A673 (cell line): Measurements from ENCODE around the gene PMIS2. TPM values are rescaled to one million over a fixed set of nuclear protein-coding genes. Genes with fewer than 3 reads are reported as not detected.
A peak's percentile ranks its signal among the peaks of the same experiment; 100 is the strongest.

Experiments used
- BruUV-seq: library from RNA; stranded (reverse); fragments of 400-500 nt; replicated peaks from 2 replicates; lab custom pipeline; 2021; lab: Mats Ljungman, UMichigan
- CTCF ChIA-PET: fragments of 300-600 bp; sonication (Branson Sonifier 250); formaldehyde crosslinking; loops from one replicate; lab custom pipeline; 2022; ENCODE audit warnings: antibody characterized with exemption; lab: Charles Lee
- POLR2A ChIA-PET: fragments of 300-600 bp; sonication (Branson Sonifier 250); formaldehyde crosslinking; loops from one replicate; lab custom pipeline; 2022; ENCODE audit warnings: antibody characterized with exemption; ENCODE audit not compliant: low non-redundant PET; lab: Charles Lee
- DNase-seq: peaks from one replicate; pipeline ENCODE4 v3.0.0-alpha.2; 2015; ENCODE audit warnings: low spot score
- H3K27ac ChIP-seq: fragments of 200-600 bp; sonication (generic); 2 replicates; pipeline ENCODE4 v1.5.1; 2016; ENCODE audit warnings: mixed run types, low read depth, mild to moderate bottlenecking, mixed read lengths, antibody characterized with exemption, low read length; ENCODE audit not compliant: poor library complexity, severe bottlenecking
- H3K27me3 ChIP-seq: fragments of 200-600 bp; sonication (generic); replicated peaks from 2 replicates; pipeline ENCODE4 v1.6.1; 2017; ENCODE audit warnings: mixed run types, low read depth, mild to moderate bottlenecking, mixed read lengths, antibody characterized with exemption, low read length; ENCODE audit not compliant: insufficient read depth, poor library complexity
- H3K36me3 ChIP-seq: fragments of 200-600 bp; sonication (generic); 2 replicates; pipeline ENCODE4 v1.6.1; 2016; ENCODE audit warnings: mixed run types, mild to moderate bottlenecking, mixed read lengths, antibody characterized with exemption, low read length; ENCODE audit not compliant: insufficient read depth, poor library complexity, severe bottlenecking
- H3K4me1 ChIP-seq: fragments of 200-600 bp; sonication (generic); 2 replicates; pipeline ENCODE4 v1.6.1; 2017; ENCODE audit warnings: mixed run types, mild to moderate bottlenecking, mixed read lengths, antibody characterized with exemption, low read length; ENCODE audit not compliant: insufficient read depth, poor library complexity, severe bottlenecking
- H3K4me3 ChIP-seq: fragments of 200-600 bp; sonication (generic); 2 replicates; pipeline ENCODE4 v1.5.1; 2016; ENCODE audit warnings: low read depth, mixed run types, mild to moderate bottlenecking, mixed read lengths, low read length; ENCODE audit not compliant: poor library complexity, severe bottlenecking
- H3K9me3 ChIP-seq: fragments of 200-600 bp; sonication (generic); 2 replicates; pipeline ENCODE4 v1.6.1; 2016; ENCODE audit warnings: mixed run types, low read depth, mild to moderate bottlenecking, mixed read lengths, antibody characterized with exemption, low read length; ENCODE audit not compliant: poor library complexity, severe bottlenecking
- EZH2 ChIP-seq: fragments of 200-600 bp; sonication (generic); IDR thresholded peaks from 2 replicates; pipeline ENCODE4 v1.6.1; 2017; ENCODE audit warnings: borderline replicate concordance, low read depth, mild to moderate bottlenecking, mixed read lengths, antibody characterized with exemption, low read length; ENCODE audit not compliant: poor library complexity, severe bottlenecking
- intact Hi-C: fragments of 100-400 bp; cut with micrococcal nuclease; formaldehyde crosslinking; loops from one replicate; pipeline ENCODE4 v1.10.0; 2022; ENCODE audit not compliant: unreplicated experiment
- total RNA-seq: library from RNA; stranded (reverse); gene quantifications from 2 replicates; pipeline ENCODE4 v1.2.3, GENCODE V29; 2021
- TF ChIP-seq, protein P1 (sequence below): fragments of 300-800, 200-600 bp; sonication (generic); conservative IDR thresholded peaks from 2 replicates; pipeline ENCODE4 v1.5.1; 2017; ENCODE audit warnings: low read depth, mild to moderate bottlenecking, antibody characterized with exemption, low read length, moderate library complexity, mixed read lengths

PMIS2 gene
- total RNA-seq, 1 experiment from 2014 or later, result not detected

DNA sequence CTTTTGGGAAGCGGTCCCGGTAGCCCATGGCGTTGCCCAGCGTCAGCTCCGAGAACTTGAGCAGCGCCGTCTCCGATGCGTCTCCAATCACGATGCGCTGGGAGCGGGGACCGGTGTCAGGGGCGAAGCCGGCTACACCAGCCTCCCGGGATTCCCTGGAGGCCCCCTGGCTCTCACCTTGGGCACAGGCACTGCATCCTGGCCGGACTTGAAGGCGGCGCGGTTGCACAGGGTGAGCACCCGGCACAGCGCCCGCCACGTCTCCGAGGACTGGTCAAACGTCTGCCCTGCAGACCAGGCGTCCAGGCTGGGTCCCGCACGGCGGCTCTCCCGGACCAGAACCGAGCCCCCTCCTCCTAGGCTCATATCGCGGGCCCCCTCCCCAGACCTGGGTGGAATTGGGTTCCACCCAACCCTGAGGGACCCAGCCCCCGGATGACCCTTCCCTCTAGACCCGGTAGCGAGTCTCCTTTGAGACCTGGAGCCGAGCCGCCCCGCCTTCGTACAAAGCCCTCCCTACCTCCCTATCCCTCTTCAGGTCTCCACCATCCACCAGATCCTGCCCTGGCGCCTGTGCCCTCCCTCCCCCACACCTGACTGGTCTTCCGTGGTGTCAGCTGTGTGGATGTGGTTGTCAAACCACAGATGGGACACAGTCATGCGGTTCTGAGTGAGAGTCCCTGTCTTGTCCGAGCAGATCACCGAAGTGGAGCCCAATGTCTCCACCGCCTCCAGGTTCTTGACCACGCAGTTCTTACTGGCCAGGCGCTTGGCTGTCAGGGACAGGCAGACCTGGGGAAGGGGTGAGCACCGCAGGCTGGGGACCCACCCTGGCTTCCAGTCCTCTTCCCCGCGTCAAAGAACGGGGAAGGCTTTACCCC is 27.3 kb upstream of the PMIS2 start:
- POLR2A ChIA-PET, result interaction anchor here (0.7 kb wide), 1 partner anchor 118 kb away, joined by 8 read pairs; no protein-coding TSS in a partner anchor
- Histone ChIP-seq H3K36me3 (no peaks in the 10 kb centered on the region), H3K4me1 (no peaks in the 10 kb centered on the region), H3K4me3 (peak overlapping the region; percentile 47), H3K27ac (no peak overlapping the region), H3K27me3 (peaks cover 22% of the 10 kb centered on the region), H3K9me3 (no peaks in the 10 kb centered on the region)
- no peak for TF ChIP-seq EZH2
- TF ChIP-seq, protein P1, sequence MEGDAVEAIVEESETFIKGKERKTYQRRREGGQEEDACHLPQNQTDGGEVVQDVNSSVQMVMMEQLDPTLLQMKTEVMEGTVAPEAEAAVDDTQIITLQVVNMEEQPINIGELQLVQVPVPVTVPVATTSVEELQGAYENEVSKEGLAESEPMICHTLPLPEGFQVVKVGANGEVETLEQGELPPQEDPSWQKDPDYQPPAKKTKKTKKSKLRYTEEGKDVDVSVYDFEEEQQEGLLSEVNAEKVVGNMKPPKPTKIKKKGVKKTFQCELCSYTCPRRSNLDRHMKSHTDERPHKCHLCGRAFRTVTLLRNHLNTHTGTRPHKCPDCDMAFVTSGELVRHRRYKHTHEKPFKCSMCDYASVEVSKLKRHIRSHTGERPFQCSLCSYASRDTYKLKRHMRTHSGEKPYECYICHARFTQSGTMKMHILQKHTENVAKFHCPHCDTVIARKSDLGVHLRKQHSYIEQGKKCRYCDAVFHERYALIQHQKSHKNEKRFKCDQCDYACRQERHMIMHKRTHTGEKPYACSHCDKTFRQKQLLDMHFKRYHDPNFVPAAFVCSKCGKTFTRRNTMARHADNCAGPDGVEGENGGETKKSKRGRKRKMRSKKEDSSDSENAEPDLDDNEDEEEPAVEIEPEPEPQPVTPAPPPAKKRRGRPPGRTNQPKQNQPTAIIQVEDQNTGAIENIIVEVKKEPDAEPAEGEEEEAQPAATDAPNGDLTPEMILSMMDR, result no peak
- no TSS peak for BruUV-seq
- intact Hi-C loops, result no loop called here
- CTCF ChIA-PET, result interaction anchor here (0.6 kb wide), 2 partner anchors 181 to 491 kb away, joined by 3 to 4 read pairs; no protein-coding TSS in a partner anchor
- DNase-seq, result no peak

DNA sequence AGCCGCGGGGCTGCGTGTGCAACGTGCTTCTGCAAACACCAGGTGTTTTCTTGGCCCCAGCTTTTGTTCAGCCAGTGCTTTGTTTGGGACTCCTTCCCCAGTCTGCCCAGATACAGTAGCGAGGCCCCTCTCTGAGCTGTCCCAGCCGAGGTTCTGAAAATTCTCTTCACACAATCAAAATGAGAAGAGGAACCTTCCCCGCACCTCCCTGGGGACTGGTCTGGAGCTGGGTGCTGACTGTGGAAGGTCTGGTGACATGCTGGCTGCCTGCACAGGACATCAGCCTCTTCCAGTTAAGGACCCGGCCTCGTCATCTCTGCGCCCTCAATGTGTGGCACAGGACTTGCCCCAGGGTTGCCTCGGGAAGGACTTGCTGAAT is 26.7 kb upstream of the PMIS2 start:
- intact Hi-C loops, result no loop called here
- no peak for DNase-seq
- POLR2A ChIA-PET, result no interaction called here
- no peaks in the 10 kb centered on the region for H3K4me1 ChIP-seq
- H3K9me3 ChIP-seq, result no peaks in the 10 kb centered on the region
- CTCF ChIA-PET, result no interaction called here
- no peak overlapping the region for H3K4me3 ChIP-seq
- H3K27ac ChIP-seq, result no peak overlapping the region
- peaks cover 22% of the 10 kb centered on the region for H3K27me3 ChIP-seq
- TF ChIP-seq, protein P1, result no peak
- TF ChIP-seq EZH2, result no peak
- no TSS peak for BruUV-seq
- no peaks in the 10 kb centered on the region for H3K36me3 ChIP-seq

DNA sequence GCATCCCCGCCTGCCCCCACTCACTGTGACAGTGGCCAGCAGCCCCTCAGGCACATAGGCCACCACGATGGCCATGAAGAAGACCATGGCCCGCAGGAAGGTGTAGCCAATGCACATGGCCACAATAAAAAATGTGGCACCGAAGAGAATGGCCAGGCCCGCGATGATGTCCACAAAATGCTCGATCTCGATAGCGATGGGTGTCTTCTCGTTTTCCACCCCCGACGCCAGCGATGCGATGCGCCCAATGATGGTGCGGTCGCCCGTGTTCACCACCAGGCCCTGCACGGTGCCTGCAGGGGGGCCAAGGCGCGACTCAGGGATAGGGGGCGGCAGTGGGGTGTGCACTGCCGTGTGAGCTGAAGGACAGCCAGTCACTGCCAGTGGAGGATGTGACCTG is 26.2 kb upstream of the PMIS2 start:
- Histone ChIP-seq H3K27ac (no peak overlapping the region), H3K9me3 (no peaks in the 10 kb centered on the region), H3K36me3 (no peaks in the 10 kb centered on the region), H3K4me1 (no peaks in the 10 kb centered on the region), H3K27me3 (peaks cover 22% of the 10 kb centered on the region), H3K4me3 (no peak overlapping the region)
- intact Hi-C loops, result no loop called here
- TF ChIP-seq, protein P1, result no peak
- no peak for TF ChIP-seq EZH2
- no peak for DNase-seq
- no TSS peak for BruUV-seq
- ChIA-PET CTCF (no interaction called here), POLR2A (no interaction called here)
